DOHH2 (cell line): Measurements from ENCODE around the gene CXCL13.

Experiments
- H3F3A ChIP-seq: fragments of 200-600 bp; sonication (generic), shearing (Covaris generic); 2 replicates; pipeline ENCODE4 v1.6.0; 2016; ENCODE audit warnings: antibody characterized with exemption, mild to moderate bottlenecking; ENCODE audit not compliant: control insufficient read depth, insufficient read depth
- H3K27ac ChIP-seq: fragments of 200-600 bp; sonication (generic); 2 replicates; pipeline ENCODE4 v1.5.1; 2014; ENCODE audit warnings: low read depth, mild to moderate bottlenecking, low read length, moderate library complexity
- H3K27me3 ChIP-seq: fragments of 200-600 bp; sonication (generic); 2 replicates; pipeline ENCODE4 v1.6.1; 2014; ENCODE audit warnings: mild to moderate bottlenecking, low read length, mixed read lengths; ENCODE audit not compliant: control insufficient read depth
- H3K36me3 ChIP-seq: fragments of 200-600 bp; sonication (generic); 2 replicates; pipeline ENCODE4 v1.6.1; 2014; ENCODE audit warnings: mild to moderate bottlenecking, low read length, moderate library complexity, mixed read lengths; ENCODE audit not compliant: control insufficient read depth
- H3K4me1 ChIP-seq: fragments of 200-600 bp; sonication (generic); 2 replicates; pipeline ENCODE4 v1.6.1; 2014; ENCODE audit warnings: mild to moderate bottlenecking, low read length, mixed read lengths; ENCODE audit not compliant: control insufficient read depth
- H3K4me2 ChIP-seq: fragments of 200-600 bp; sonication (generic); 2 replicates; pipeline ENCODE4 v1.6.0; 2014; ENCODE audit warnings: mild to moderate bottlenecking, low read length, moderate library complexity
- H3K4me3 ChIP-seq: fragments of 200-600 bp; sonication (generic); 2 replicates; pipeline ENCODE4 v1.5.1; 2014; ENCODE audit warnings: mild to moderate bottlenecking, low read length, mixed read lengths
- H3K79me2 ChIP-seq: fragments of 200-600 bp; sonication (generic); 2 replicates; pipeline ENCODE4 v1.6.1; 2014; ENCODE audit warnings: mild to moderate bottlenecking, low read length, mixed read lengths; ENCODE audit not compliant: control insufficient read depth
- H3K9me2 ChIP-seq: fragments of 200-600 bp; sonication (generic); replicated peaks from 2 replicates; pipeline ENCODE4 v1.6.1; 2014; ENCODE audit warnings: mild to moderate bottlenecking, low read length, mixed read lengths; ENCODE audit not compliant: control insufficient read depth
- H3K9me3 ChIP-seq: fragments of 200-600 bp; sonication (generic); 2 replicates; pipeline ENCODE4 v1.6.1; 2014; ENCODE audit warnings: antibody characterized with exemption, low read length, mixed read lengths; ENCODE audit not compliant: control insufficient read depth, insufficient read depth
- H4K20me1 ChIP-seq: fragments of 200-600 bp; sonication (generic); 2 replicates; pipeline ENCODE4 v1.6.0; 2014; ENCODE audit warnings: low read depth, mild to moderate bottlenecking, antibody characterized with exemption, low read length, moderate library complexity; ENCODE audit not compliant: control insufficient read depth, insufficient read depth
- EZH2phosphoT487 ChIP-seq: fragments of 200-600 bp; sonication (generic); IDR thresholded peaks from 2 replicates; pipeline ENCODE4 v1.6.1; 2017; ENCODE audit warnings: borderline replicate concordance, mild to moderate bottlenecking, antibody characterized with exemption, low read length, moderate library complexity, mixed read lengths
- TF ChIP-seq, protein P1 (sequence below): fragments of 200-600 bp; sonication (generic); IDR thresholded peaks from one replicate; pipeline ENCODE4 v1.5.1; 2014; ENCODE audit warnings: antibody characterized with exemption, mild to moderate bottlenecking, low read depth, low read length; ENCODE audit not compliant: poor library complexity, severe bottlenecking

CXCL13 gene

DNA sequence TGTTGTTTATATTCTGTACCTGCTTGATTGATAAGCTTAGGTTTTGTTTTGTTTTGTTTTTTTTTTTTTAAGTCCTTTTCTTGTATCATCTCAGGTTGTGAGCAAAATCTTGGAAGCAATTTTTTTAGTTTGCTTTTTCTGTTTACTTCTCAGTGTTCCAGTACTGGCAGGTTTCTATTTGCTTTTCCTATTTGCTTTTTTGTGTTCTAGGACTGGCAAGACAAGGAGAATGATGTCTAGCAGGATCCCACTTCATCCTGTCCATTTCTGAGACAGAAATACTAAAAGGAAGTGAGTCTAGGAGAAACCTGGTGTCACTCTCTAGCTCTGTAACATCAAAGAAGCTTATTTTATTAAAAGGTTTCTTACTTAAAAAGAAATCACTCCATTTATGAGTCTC lies 15.6 kb downstream of the CXCL13 start:
- no peak for TF ChIP-seq EZH2phosphoT487
- TF ChIP-seq, protein P1, sequence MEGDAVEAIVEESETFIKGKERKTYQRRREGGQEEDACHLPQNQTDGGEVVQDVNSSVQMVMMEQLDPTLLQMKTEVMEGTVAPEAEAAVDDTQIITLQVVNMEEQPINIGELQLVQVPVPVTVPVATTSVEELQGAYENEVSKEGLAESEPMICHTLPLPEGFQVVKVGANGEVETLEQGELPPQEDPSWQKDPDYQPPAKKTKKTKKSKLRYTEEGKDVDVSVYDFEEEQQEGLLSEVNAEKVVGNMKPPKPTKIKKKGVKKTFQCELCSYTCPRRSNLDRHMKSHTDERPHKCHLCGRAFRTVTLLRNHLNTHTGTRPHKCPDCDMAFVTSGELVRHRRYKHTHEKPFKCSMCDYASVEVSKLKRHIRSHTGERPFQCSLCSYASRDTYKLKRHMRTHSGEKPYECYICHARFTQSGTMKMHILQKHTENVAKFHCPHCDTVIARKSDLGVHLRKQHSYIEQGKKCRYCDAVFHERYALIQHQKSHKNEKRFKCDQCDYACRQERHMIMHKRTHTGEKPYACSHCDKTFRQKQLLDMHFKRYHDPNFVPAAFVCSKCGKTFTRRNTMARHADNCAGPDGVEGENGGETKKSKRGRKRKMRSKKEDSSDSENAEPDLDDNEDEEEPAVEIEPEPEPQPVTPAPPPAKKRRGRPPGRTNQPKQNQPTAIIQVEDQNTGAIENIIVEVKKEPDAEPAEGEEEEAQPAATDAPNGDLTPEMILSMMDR: no peak
- no peak overlapping the region for H3K4me3 ChIP-seq
- no peaks in the 10 kb centered on the region for H4K20me1 ChIP-seq
- peaks cover 25% of the 10 kb centered on the region for H3K27me3 ChIP-seq
- no peak overlapping the region for H3K27ac ChIP-seq
- no peaks in the 10 kb centered on the region for H3K9me3 ChIP-seq
- no peaks in the 10 kb centered on the region for H3K4me1 ChIP-seq
- H3K36me3 ChIP-seq: no peaks in the 10 kb centered on the region
- H3K79me2 ChIP-seq: no peaks in the 10 kb centered on the region
- H3K9me2 ChIP-seq: no peaks in the 10 kb centered on the region
- no peak overlapping the region for H3K4me2 ChIP-seq
- no peaks in the 10 kb centered on the region for H3F3A ChIP-seq

GRCh38 chr4:77623091-77623490 lies 17.5 kb downstream of the CXCL13 start:
- no peaks in the 10 kb centered on the region for H3K36me3 ChIP-seq
- H3K9me2 ChIP-seq: no peaks in the 10 kb centered on the region
- no peaks in the 10 kb centered on the region for H3K9me3 ChIP-seq
- TF ChIP-seq EZH2phosphoT487: no peak
- TF ChIP-seq, protein P1: no peak
- H3K27me3 ChIP-seq: peaks cover 25% of the 10 kb centered on the region
- no peak overlapping the region for H3K4me3 ChIP-seq
- H3K4me2 ChIP-seq: no peak overlapping the region
- H3K4me1 ChIP-seq: no peaks in the 10 kb centered on the region
- no peaks in the 10 kb centered on the region for H4K20me1 ChIP-seq
- H3K79me2 ChIP-seq: no peaks in the 10 kb centered on the region
- no peak overlapping the region for H3K27ac ChIP-seq
- no peaks in the 10 kb centered on the region for H3F3A ChIP-seq

DNA sequence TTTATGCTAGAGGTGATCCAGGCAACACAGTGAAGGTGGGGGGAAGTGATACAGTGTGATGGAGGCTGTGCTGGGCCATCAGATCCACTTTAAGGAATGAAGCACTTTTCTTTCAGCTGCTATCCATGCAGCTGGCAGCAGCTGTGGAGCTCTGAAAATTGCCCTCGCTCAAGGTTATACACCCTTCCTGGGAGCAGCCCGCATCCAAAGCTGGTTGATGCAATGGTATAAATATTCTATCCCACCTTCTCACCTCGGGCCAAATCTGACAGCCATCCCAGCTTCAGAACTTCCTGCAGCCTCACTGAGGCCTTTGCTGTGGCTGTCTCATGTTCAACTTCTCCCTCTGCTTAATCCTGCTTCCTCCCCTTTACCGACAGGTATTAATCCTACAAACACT lies 18.6 kb downstream of the CXCL13 start:
- H3K79me2 ChIP-seq: no peaks in the 10 kb centered on the region
- TF ChIP-seq, protein P1: no peak
- TF ChIP-seq EZH2phosphoT487: no peak
- no peaks in the 10 kb centered on the region for H3K4me1 ChIP-seq

GRCh38 chr4:77625485-77625884 lies 19.9 kb downstream of the CXCL13 start:
- H3K4me2 ChIP-seq: no peak overlapping the region
- H3K9me2 ChIP-seq: no peaks in the 10 kb centered on the region
- H3K4me1 ChIP-seq: no peaks in the 10 kb centered on the region
- no peak overlapping the region for H3K4me3 ChIP-seq
- H3K9me3 ChIP-seq: no peaks in the 10 kb centered on the region
- no peaks in the 10 kb centered on the region for H3K79me2 ChIP-seq
- TF ChIP-seq, protein P1: no peak
- TF ChIP-seq EZH2phosphoT487: no peak
- no peak overlapping the region for H3K27ac ChIP-seq
- peaks cover 15% of the 10 kb centered on the region for H3K27me3 ChIP-seq
- H3F3A ChIP-seq: no peaks in the 10 kb centered on the region
- H3K36me3 ChIP-seq: no peaks in the 10 kb centered on the region
- no peaks in the 10 kb centered on the region for H4K20me1 ChIP-seq

More for the DNA sequence above, 18.6 kb downstream of the CXCL13 start:
- H4K20me1 ChIP-seq: no peaks in the 10 kb centered on the region
- H3K4me3 ChIP-seq: no peak overlapping the region
- H3K4me2 ChIP-seq: no peak overlapping the region
- peaks cover 20% of the 10 kb centered on the region for H3K27me3 ChIP-seq
- no peaks in the 10 kb centered on the region for H3K9me3 ChIP-seq
- no peaks in the 10 kb centered on the region for H3K36me3 ChIP-seq
- no peaks in the 10 kb centered on the region for H3K9me2 ChIP-seq
- H3F3A ChIP-seq: no peaks in the 10 kb centered on the region
- H3K27ac ChIP-seq: no peak overlapping the region
